ENCODE results near the gene XIRP2. TPM values are rescaled to one million over a fixed set of nuclear protein-coding genes. Genes with fewer than 3 reads are reported as not detected.
A peak's percentile ranks its signal among the peaks of the same experiment; 100 is the strongest.

XIRP2 gene
- polyA plus RNA-seq, 6 donors from 2014 or later = 0.25 TPM; not detected in 5

DNA sequence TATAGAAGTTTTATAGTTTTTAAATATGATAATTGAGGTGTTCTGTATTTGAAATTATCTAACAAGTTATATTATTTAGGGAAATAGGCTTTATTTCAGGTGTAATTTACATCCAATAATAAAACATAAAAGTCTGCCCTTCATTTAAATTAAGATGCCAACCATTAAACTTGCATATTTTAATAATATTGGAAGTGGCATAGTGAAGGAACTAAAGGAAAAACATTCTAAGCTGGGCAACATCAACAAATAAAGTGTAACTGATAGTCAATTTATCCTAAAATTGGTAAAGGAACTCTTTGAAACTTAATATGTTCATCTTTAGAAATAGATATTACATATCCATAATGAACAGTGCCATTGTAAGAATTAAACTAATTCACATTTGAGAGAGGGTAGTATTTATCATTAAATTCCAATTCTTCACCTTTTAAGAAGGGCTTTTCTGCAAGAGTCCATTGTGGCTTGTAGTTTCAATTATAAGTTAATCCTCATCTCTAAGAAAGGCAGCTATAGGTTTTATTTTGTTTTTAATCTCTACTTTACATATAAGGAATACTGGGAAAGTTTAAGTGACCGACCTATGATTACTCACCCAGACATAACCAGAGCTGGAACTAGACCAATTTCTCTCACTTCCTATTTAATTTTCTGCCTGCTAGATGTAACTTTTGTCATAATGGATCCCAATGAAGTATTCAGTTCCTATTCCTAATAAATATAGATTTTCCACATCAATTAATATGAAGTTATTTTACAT, 401.6 kb downstream of the XIRP2 start:
- H3K9me3 Mint-ChIP-seq = peaks cover 0 to 3% (median 0%) of the 10 kb centered on the region in 7 donors
- peaks cover 22 to 46% (median 39%) of the 10 kb centered on the region in 3 donors for H3K27me3 Mint-ChIP-seq
- peaks cover 13 to 17% (median 13%) of the 10 kb centered on the region in 3 donors for H3K4me1 Mint-ChIP-seq
- DNase-seq (no peak), ATAC-seq (ENCODE audit: low read depth in 2 of 2) (no peak)
- peaks cover 0 to 6% of the 10 kb centered on the region in 2 donors for H3K36me3 Mint-ChIP-seq
- no peak overlapping the region for H3K4me3 Mint-ChIP-seq
- no peak overlapping the region for H3K27ac Mint-ChIP-seq

GRCh38 chr2:167292430-167293171, 404.3 kb downstream of the XIRP2 start, which contains the start of gene B3GALT1:
Gene B3GALT1, plus strand, starts transcription at chr2:167293001.
- Mint-ChIP-seq H3K36me3 (peaks cover 0 to 6% of the 10 kb centered on the region in 2 donors), H3K4me3 (peak within 1 kb of the TSS; percentile 75 to 90 (median 82)), H3K4me1 (peaks cover 13 to 18% (median 15%) of the 10 kb centered on the region in 3 donors), H3K27me3 (peaks cover 33 to 58% (median 56%) of the 10 kb centered on the region in 3 donors), H3K9me3 (peaks cover 0 to 3% (median 0%) of the 10 kb centered on the region in 7 donors), H3K27ac (peak within 1 kb of the TSS in 1 of 6 donors; percentile 52)
- peak; percentile 84 to 85 for ATAC-seq (ENCODE audit: low read depth in 2 of 2)
- DNase-seq = peak; percentile 50

GRCh38 chr2:167293172-167293781, 405.0 kb downstream of the XIRP2 start:
- H3K4me3 Mint-ChIP-seq = peak overlapping the region; percentile 63 to 88 (median 82)
- H3K27ac Mint-ChIP-seq = peak overlapping the region in 1 of 6 donors; percentile 52
- DNase-seq = no peak
- peak in 1 of 2 donors; percentile 22 for ATAC-seq (ENCODE audit: low read depth in 2 of 2)
- H3K27me3 Mint-ChIP-seq = peaks cover 38 to 56% (median 51%) of the 10 kb centered on the region in 3 donors
- peaks cover 0 to 6% of the 10 kb centered on the region in 2 donors for H3K36me3 Mint-ChIP-seq
- H3K4me1 Mint-ChIP-seq = peaks cover 13 to 18% (median 15%) of the 10 kb centered on the region in 3 donors
- peaks cover 0 to 3% (median 0%) of the 10 kb centered on the region in 7 donors for H3K9me3 Mint-ChIP-seq

DNA sequence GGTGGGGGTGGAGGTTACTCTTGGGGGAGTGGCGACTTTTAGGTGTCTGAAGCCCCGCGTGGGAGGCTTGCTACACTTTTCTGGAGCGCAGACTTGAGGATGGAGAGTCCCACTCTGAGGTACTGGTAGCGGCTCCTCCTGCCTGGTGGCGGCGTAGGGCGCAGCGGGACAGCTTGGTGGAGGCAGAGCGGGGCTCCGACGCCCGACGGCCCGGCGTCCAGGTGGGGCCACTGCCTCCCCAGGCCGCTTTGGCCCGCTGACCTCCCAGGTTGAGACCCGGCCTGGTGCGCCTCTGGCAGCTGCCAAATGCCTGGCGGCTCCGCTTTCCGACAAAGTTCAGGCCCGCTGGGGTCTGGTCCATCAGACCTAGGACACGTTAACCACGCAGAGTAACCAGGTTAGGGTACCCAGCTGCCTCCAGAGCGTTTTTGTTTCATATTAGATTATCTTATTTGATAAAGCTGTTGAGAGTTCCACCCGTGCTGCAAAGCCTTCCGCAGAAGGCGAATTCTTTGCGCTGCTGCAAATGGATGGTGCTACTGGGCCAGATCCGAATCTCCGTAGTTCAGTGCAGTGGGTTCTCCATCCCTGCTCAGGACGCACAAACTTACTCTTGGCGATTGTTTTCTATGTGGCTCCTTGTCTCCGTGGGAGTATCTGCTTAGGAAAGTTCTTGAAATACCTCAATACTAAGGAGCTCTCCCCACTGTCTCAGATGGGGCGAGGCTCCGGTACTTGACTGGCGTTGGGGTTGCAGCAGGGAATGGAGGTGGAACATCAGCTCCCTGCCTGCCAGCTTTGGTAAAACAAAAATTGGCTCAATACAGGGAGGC, 405.9 kb downstream of the XIRP2 start:
- Mint-ChIP-seq H3K36me3 (peaks cover 0 to 6% of the 10 kb centered on the region in 2 donors), H3K4me1 (peaks cover 13 to 18% (median 15%) of the 10 kb centered on the region in 3 donors), H3K27ac (peak overlapping the region in 1 of 6 donors; percentile 40), H3K9me3 (peaks cover 0 to 3% (median 0%) of the 10 kb centered on the region in 7 donors), H3K27me3 (peaks cover 42 to 50% (median 49%) of the 10 kb centered on the region in 3 donors), H3K4me3 (peak overlapping the region; percentile 39 to 88 (median 80))
- DNase-seq (no peak), ATAC-seq (ENCODE audit: low read depth in 2 of 2) (no peak)

DNA sequence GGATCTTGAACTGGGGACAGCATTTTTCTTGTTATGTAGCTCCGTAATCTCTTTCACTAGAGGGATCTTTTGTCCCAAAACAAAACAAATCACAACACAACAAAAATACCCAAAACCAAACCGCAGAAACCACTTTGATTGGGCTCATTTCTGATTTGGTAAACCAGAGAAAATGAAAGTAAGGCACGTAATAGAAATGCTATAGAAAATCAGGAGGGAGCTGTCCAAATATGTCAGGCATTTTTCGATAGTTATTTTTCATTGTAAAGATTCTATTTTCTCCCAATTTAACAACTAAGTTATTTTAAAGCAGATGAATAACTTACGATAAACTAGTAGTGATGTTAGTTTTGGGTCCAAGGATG, 406.5 kb downstream of the XIRP2 start:
- Mint-ChIP-seq H3K9me3 (peaks cover 0 to 3% (median 0%) of the 10 kb centered on the region in 7 donors), H3K36me3 (peaks cover 0 to 6% of the 10 kb centered on the region in 2 donors), H3K4me1 (peaks cover 13 to 18% (median 15%) of the 10 kb centered on the region in 3 donors), H3K4me3 (peak overlapping the region; percentile 7 to 81 (median 70)), H3K27me3 (peaks cover 42 to 49% (median 47%) of the 10 kb centered on the region in 3 donors), H3K27ac (no peak overlapping the region)
- DNase-seq = no peak
- ATAC-seq (ENCODE audit: low read depth in 2 of 2) = no peak

DNA sequence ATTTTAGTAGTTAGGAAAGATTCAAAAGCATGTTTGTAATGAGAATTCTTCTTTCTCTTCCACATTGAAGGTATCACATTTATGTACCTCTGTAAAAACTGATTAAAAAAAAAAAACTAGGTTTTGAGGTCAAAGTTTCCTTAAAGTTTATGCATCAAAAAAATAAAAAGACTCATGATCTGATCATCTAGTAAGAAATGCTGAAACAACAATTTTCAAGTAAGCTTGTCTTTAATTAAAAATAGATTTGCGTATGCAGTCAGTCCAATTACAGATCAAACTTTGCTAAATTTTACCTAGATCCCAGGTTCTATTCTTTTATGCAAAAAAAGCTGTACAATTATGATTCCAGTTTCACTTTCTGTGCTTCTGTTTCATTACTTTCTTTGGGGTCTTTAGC, 409.0 kb downstream of the XIRP2 start:
- ATAC-seq (ENCODE audit: low read depth in 2 of 2) (no peak), DNase-seq (no peak)
- Mint-ChIP-seq H3K36me3 (peaks cover 0 to 6% of the 10 kb centered on the region in 2 donors), H3K9me3 (peaks cover 0 to 3% (median 0%) of the 10 kb centered on the region in 7 donors), H3K27ac (no peak overlapping the region), H3K4me3 (no peak overlapping the region), H3K27me3 (peaks cover 27 to 36% (median 33%) of the 10 kb centered on the region in 3 donors), H3K4me1 (peaks cover 13 to 18% (median 13%) of the 10 kb centered on the region in 3 donors)

DNA sequence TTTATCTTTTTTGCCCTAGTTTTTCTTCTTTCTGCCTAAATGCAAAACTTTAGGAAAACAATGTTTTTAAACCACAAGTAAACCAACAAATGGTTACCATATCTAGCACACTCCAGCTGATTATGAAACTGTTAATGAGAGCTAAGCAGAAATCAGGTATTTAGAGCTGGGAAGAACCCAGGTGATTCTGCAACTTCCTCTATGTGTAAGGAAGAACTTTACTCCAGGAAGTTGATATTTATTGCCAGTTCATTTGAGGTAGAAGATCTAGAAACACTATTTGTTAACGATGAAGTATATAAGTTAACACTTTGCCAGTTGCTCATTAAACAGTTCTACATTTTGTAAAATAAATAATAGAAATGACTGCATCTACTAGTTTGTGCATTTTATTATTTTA, 409.7 kb downstream of the XIRP2 start:
- no peak overlapping the region for H3K4me3 Mint-ChIP-seq
- peaks cover 27 to 34% (median 32%) of the 10 kb centered on the region in 3 donors for H3K27me3 Mint-ChIP-seq
- H3K36me3 Mint-ChIP-seq = peaks cover 0 to 6% of the 10 kb centered on the region in 2 donors
- peaks cover 0 to 3% (median 0%) of the 10 kb centered on the region in 7 donors for H3K9me3 Mint-ChIP-seq
- no peak overlapping the region for H3K27ac Mint-ChIP-seq
- ATAC-seq (ENCODE audit: low read depth in 2 of 2) (no peak), DNase-seq (no peak)
- H3K4me1 Mint-ChIP-seq = peaks cover 13 to 18% (median 13%) of the 10 kb centered on the region in 3 donors
